Activated CD8-positive, alpha-beta T cell treated with anti-CD3 and anti-CD28 coated beads, Interleukin-2, amount 10 ng/mL, durations not matched to agents 7 days and 5 days (primary cell): Measurements from ENCODE around the gene ZCWPW2. TPM values are rescaled to one million over a fixed set of nuclear protein-coding genes. Genes with fewer than 3 reads are reported as not detected.

Experiments
- ATAC-seq: fragments of 150-1000 bp; cut with Tn5 transposase; one replicate; pipeline ENCODE4 v1.10.0; 2021; ENCODE audit warnings: moderate library complexity
- CTCF ChIA-PET: fragments of 350-600 bp; sonication (Branson Sonifier 250); formaldehyde crosslinking; loops from one replicate; lab custom pipeline; 2021; ENCODE audit warnings: antibody characterized with exemption; lab: Charles Lee
- POLR2A ChIA-PET: fragments of 350-600 bp; sonication (Branson Sonifier 250); formaldehyde crosslinking; loops from one replicate; lab custom pipeline; 2021; ENCODE audit warnings: antibody characterized with exemption; lab: Charles Lee
- DNase-seq: peaks from one replicate; pipeline ENCODE4 v3.0.0-alpha.2; 2020
- H3K27ac Mint-ChIP-seq: one replicate; pipeline ENCODE4 v1.8.0; 2021; ENCODE audit warnings: mild to moderate bottlenecking, mixed read lengths
- H3K27me3 Mint-ChIP-seq: one replicate; pipeline ENCODE4 v1.8.0; 2021; ENCODE audit warnings: low read depth, mixed read lengths
- H3K36me3 Mint-ChIP-seq: one replicate; pipeline ENCODE4 v1.8.0; 2021; ENCODE audit warnings: low read depth, mixed read lengths
- H3K4me1 Mint-ChIP-seq: one replicate; pipeline ENCODE4 v1.8.0; 2021; ENCODE audit warnings: low read depth, mixed read lengths
- H3K4me3 Mint-ChIP-seq: one replicate; pipeline ENCODE4 v1.8.0; 2021; ENCODE audit warnings: mild to moderate bottlenecking, mixed read lengths
- H3K9me3 Mint-ChIP-seq: one replicate; pipeline ENCODE4 v1.8.0; 2022; ENCODE audit warnings: mixed read lengths; ENCODE audit not compliant: insufficient read depth
- total RNA-seq, 2 experiments: library from RNA; stranded (reverse); gene quantifications; one replicate each; pipeline ENCODE4 v1.2.3, GENCODE V29; 2021

ZCWPW2 gene
- total RNA-seq, 2 experiments from 2014 or later = 0.31 to 0.42 TPM

GRCh38 chr3:28326458-28326926 lies 22.0 kb upstream of the ZCWPW2 start:
- CTCF ChIA-PET = interaction anchor here (1.0 to 4.6 kb wide), 13 partner anchors 8 to 646 kb away, joined by 3 to 66 read pairs (median 4); partner anchors contain the start of genes AZI2, EOMES and ZCWPW2
- H3K4me1 Mint-ChIP-seq = peaks cover 35% of the 10 kb centered on the region
- no peaks in the 10 kb centered on the region for H3K27me3 Mint-ChIP-seq
- H3K36me3 Mint-ChIP-seq = peaks cover 37% of the 10 kb centered on the region
- H3K27ac Mint-ChIP-seq = peak overlapping the region; percentile 61
- peak overlapping the region; percentile 25 for H3K4me3 Mint-ChIP-seq
- DNase-seq = peak; percentile 62
- POLR2A ChIA-PET = interaction anchor here (0.7 to 4.0 kb wide), 4 partner anchors 9 to 615 kb away, joined by 3 to 23 read pairs (median 3); partner anchors contain the start of genes AZI2 and ZCWPW2
- no peaks in the 10 kb centered on the region for H3K9me3 Mint-ChIP-seq
- ATAC-seq = peak; percentile 89

- DNase-seq (no peak), ATAC-seq (no peak)
- Mint-ChIP-seq H3K4me3 (no peak overlapping the region), H3K4me1 (peaks cover 33% of the 10 kb centered on the region), H3K27me3 (no peaks in the 10 kb centered on the region), H3K36me3 (peaks cover 30% of the 10 kb centered on the region), H3K27ac (no peak overlapping the region), H3K9me3 (no peaks in the 10 kb centered on the region)
- ChIA-PET CTCF (interaction anchor here (0.8 to 4.6 kb wide), 21 partner anchors 8 to 622 kb away, joined by 3 to 66 read pairs (median 4); partner anchors contain the start of genes AZI2, EOMES and ZCWPW2), POLR2A (interaction anchor here (4.0 kb wide), 1 partner anchor 20 kb away, joined by 23 read pairs; the partner anchor contains the start of genes AZI2 and ZCWPW2)
These were observed 20.1 kb upstream of the ZCWPW2 start for GRCh38 chr3:28328188-28329151.

DNA sequence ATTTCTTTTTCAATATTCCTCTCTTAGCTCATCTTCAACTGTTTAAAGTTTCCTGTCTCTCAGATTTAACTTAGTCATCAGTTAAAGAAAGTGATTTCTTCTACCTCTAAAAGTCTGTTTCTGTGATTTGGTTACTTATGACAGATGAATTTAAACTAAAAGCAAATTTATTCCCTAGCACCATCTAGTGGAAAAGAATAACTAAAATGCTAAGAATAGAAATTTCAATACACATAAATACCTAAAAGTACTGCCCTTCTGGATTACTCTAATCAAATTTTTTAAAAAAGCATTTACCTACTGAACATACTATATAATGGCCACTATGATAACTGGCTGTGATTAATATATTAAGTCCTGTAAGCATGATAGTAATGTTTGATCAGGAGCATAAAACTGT lies 14.0 kb upstream of the ZCWPW2 start:
- H3K4me1 Mint-ChIP-seq = peaks cover 14% of the 10 kb centered on the region
- ATAC-seq = no peak
- no peaks in the 10 kb centered on the region for H3K27me3 Mint-ChIP-seq
- H3K36me3 Mint-ChIP-seq = peaks cover 34% of the 10 kb centered on the region
- no peak for DNase-seq
- ChIA-PET POLR2A (interaction anchor here (2.2 kb wide), 1 partner anchor 14 kb away, joined by 17 read pairs; the partner anchor contains the start of genes AZI2 and ZCWPW2), CTCF (interaction anchor here (1.0 to 4.3 kb wide), 8 partner anchors 8 to 628 kb away, joined by 3 to 29 read pairs (median 6); partner anchors contain the start of genes AZI2, EOMES and ZCWPW2)
- H3K27ac Mint-ChIP-seq = no peak overlapping the region
- no peak overlapping the region for H3K4me3 Mint-ChIP-seq
- no peaks in the 10 kb centered on the region for H3K9me3 Mint-ChIP-seq

- ATAC-seq (peak; percentile 68), DNase-seq (no peak)
- Mint-ChIP-seq H3K4me3 (no peak overlapping the region), H3K27me3 (no peaks in the 10 kb centered on the region), H3K9me3 (no peaks in the 10 kb centered on the region), H3K36me3 (peaks cover 38% of the 10 kb centered on the region), H3K4me1 (peaks cover 14% of the 10 kb centered on the region), H3K27ac (no peak overlapping the region)
- ChIA-PET POLR2A (interaction anchor here (0.9 to 2.2 kb wide), 2 partner anchors 9 to 14 kb away, joined by 3 to 17 read pairs; partner anchors contain the start of genes AZI2 and ZCWPW2), CTCF (interaction anchor here (1.0 to 4.3 kb wide), 10 partner anchors 9 to 629 kb away, joined by 3 to 29 read pairs (median 6); partner anchors contain the start of genes AZI2, EOMES and ZCWPW2)
These were observed 13.3 kb upstream of the ZCWPW2 start for GRCh38 chr3:28335246-28335645.

- POLR2A ChIA-PET = interaction anchor here (1.3 kb wide), 1 partner anchor 11 kb away, joined by 5 read pairs; the partner anchor contains the start of genes AZI2 and ZCWPW2
- CTCF ChIA-PET = interaction anchor here (0.6 to 4.3 kb wide), 6 partner anchors 9 to 625 kb away, joined by 3 to 29 read pairs (median 7); partner anchors contain the start of genes AZI2, EOMES and ZCWPW2
- ATAC-seq = no peak
- Mint-ChIP-seq H3K27ac (no peak overlapping the region), H3K36me3 (peaks cover 32% of the 10 kb centered on the region), H3K27me3 (no peaks in the 10 kb centered on the region), H3K4me1 (peaks cover 16% of the 10 kb centered on the region), H3K9me3 (no peaks in the 10 kb centered on the region), H3K4me3 (no peak overlapping the region)
- no peak for DNase-seq
These were observed 11.3 kb upstream of the ZCWPW2 start for GRCh38 chr3:28337230-28337629.

GRCh38 chr3:28343144-28343543 lies 5.4 kb upstream of the ZCWPW2 start:
- H3K4me1 Mint-ChIP-seq = peaks cover 45% of the 10 kb centered on the region
- H3K27ac Mint-ChIP-seq = no peak overlapping the region

GRCh38 chr3:28345690-28346089 lies 2.8 kb upstream of the ZCWPW2 start:
- POLR2A ChIA-PET = no interaction called here
- H3K36me3 Mint-ChIP-seq = peaks cover 30% of the 10 kb centered on the region
- H3K4me3 Mint-ChIP-seq = no peak overlapping the region
- no peak overlapping the region for H3K27ac Mint-ChIP-seq
- DNase-seq = no peak
- H3K27me3 Mint-ChIP-seq = no peaks in the 10 kb centered on the region
- peaks cover 3% of the 10 kb centered on the region for H3K9me3 Mint-ChIP-seq
- CTCF ChIA-PET = interaction anchor here (1.0 kb wide), 1 partner anchor 17 kb away, joined by 3 read pairs; no protein-coding TSS in a partner anchor
- peaks cover 54% of the 10 kb centered on the region for H3K4me1 Mint-ChIP-seq
- ATAC-seq = no peak

More at GRCh38 chr3:28343144-28343543, 5.4 kb upstream of the ZCWPW2 start:
- Mint-ChIP-seq H3K27me3 (no peaks in the 10 kb centered on the region), H3K4me3 (no peak overlapping the region), H3K9me3 (no peaks in the 10 kb centered on the region), H3K36me3 (peaks cover 29% of the 10 kb centered on the region)
- CTCF ChIA-PET = interaction anchor here (1.4 to 3.2 kb wide), 2 partner anchors 9 to 631 kb away, joined by 4 to 14 read pairs; no protein-coding TSS in a partner anchor
- ATAC-seq (no peak), DNase-seq (no peak)
- POLR2A ChIA-PET = no interaction called here

DNA sequence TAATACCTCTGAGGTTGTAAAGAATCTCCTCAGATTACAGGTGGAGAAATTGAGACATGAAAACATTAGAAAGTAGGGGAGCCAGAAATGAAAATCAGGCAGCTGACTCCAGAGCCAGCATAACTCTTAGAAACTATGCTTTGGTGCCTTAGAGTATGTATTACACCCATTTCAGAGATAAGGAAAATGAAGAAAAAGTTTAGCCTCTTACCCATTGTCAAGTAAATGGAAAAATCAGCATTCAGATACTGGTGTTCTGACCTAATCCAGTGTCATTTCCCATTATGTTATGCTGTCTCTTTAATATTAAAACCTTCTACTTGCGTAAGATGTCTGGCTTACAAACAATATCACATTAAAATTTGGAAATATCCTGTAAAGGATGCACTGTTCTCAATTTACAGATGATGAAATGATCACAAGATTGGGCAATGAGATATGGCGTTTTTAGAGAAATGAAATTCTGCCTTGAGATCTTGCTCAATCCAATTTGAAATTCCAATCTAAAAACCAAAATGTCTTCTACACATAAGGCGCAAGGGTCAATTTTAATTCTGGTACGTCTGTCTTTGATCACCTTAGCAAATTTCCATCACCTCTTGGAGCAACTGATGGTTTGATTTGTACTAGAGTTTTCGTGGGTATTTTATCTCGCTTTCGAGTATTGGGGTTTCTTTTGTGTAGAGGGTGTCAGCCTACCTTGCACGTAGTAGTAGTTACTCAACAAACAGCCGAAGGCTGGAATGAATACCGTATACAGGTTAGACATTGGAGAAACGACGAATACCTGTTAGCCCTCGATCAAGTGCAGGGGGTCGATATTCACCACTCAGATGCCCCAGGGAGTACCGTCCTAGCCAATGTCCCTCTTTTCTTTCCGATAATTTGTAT lies 902 bp upstream of the ZCWPW2 start:
- Mint-ChIP-seq H3K27ac (peak overlapping the region; percentile 97), H3K9me3 (peaks cover 17% of the 10 kb centered on the region), H3K4me1 (peaks cover 54% of the 10 kb centered on the region), H3K4me3 (peak overlapping the region; percentile 97), H3K27me3 (no peaks in the 10 kb centered on the region), H3K36me3 (peaks cover 38% of the 10 kb centered on the region)
- ATAC-seq (no peak), DNase-seq (no peak)
- POLR2A ChIA-PET = interaction anchor here (0.6 to 2.4 kb wide), 14 partner anchors 8 to 1180 kb away, joined by 3 to 23 read pairs (median 6); partner anchors contain the start of gene SLC4A7
- CTCF ChIA-PET = interaction anchor here (1.0 to 3.3 kb wide), 5 partner anchors 12 to 636 kb away, joined by 3 to 14 read pairs (median 4); no protein-coding TSS in a partner anchor

- CTCF ChIA-PET = interaction anchor here (0.7 to 3.3 kb wide), 8 partner anchors 9 to 636 kb away, joined by 3 to 14 read pairs (median 4); no protein-coding TSS in a partner anchor
- ATAC-seq (peak; percentile 88), DNase-seq (no peak)
- peaks cover 39% of the 10 kb centered on the region for H3K36me3 Mint-ChIP-seq
- H3K27me3 Mint-ChIP-seq = no peaks in the 10 kb centered on the region
- H3K9me3 Mint-ChIP-seq = peaks cover 17% of the 10 kb centered on the region
- peaks cover 47% of the 10 kb centered on the region for H3K4me1 Mint-ChIP-seq
- POLR2A ChIA-PET = interaction anchor here (0.6 to 2.4 kb wide), 18 partner anchors 9 to 1181 kb away, joined by 3 to 23 read pairs (median 5); partner anchors contain the start of gene SLC4A7
- peak overlapping the region; percentile 97 for H3K4me3 Mint-ChIP-seq
- H3K27ac Mint-ChIP-seq = peak overlapping the region; percentile 97
These were observed 274 bp upstream of the ZCWPW2 start for GRCh38 chr3:28348265-28348628.

- H3K4me1 Mint-ChIP-seq = peaks cover 43% of the 10 kb centered on the region
These were observed 1.0 kb downstream of the ZCWPW2 start for GRCh38 chr3:28349469-28350000.

More at GRCh38 chr3:28349469-28350000, 1.0 kb downstream of the ZCWPW2 start:
- DNase-seq = no peak
- peaks cover 48% of the 10 kb centered on the region for H3K36me3 Mint-ChIP-seq
- CTCF ChIA-PET = interaction anchor here (0.5 to 3.3 kb wide), 10 partner anchors 10 to 638 kb away, joined by 3 to 14 read pairs (median 4); partner anchors contain the start of gene EOMES
- peak overlapping the region; percentile 97 for H3K4me3 Mint-ChIP-seq
- peak overlapping the region; percentile 97 for H3K27ac Mint-ChIP-seq
- no peaks in the 10 kb centered on the region for H3K27me3 Mint-ChIP-seq
- peaks cover 20% of the 10 kb centered on the region for H3K9me3 Mint-ChIP-seq
- ATAC-seq = peak; percentile 0
- POLR2A ChIA-PET = interaction anchor here (0.7 to 2.4 kb wide), 19 partner anchors 10 to 899 kb away, joined by 3 to 23 read pairs (median 5); partner anchors contain the start of gene SLC4A7
